SK-N-SH treated with all-trans-retinoic acid at 6 μM for 48 hours (cell line): ENCODE data around the gene OCA2.

Source experiments
- ATAC-seq: fragments of 200-7000 bp; cut with Tn5 transposase; 3 replicates; pipeline ENCODE4 v1.9.1; 2020; ENCODE audit warnings: mild to moderate bottlenecking, moderate library complexity
- ARNTL ChIP-seq: fragments of 450-650 bp; formaldehyde crosslinking; IDR thresholded peaks from 2 replicates; pipeline ENCODE4 v1.5.0; 2020; ENCODE audit warnings: low read depth, mild to moderate bottlenecking, moderate library complexity, borderline replicate concordance
- BACH2 ChIP-seq: fragments of 250-450 bp; sonication (Bioruptor Pico); IDR thresholded peaks from 2 replicates; pipeline ENCODE4 v1.9.0; 2021; ENCODE audit warnings: mild to moderate bottlenecking, borderline replicate concordance
- CREB5 ChIP-seq: fragments of 250-450 bp; sonication (Bioruptor Pico); IDR thresholded peaks from 2 replicates; pipeline ENCODE4 v1.5.1; 2020; ENCODE audit warnings: low read depth, mild to moderate bottlenecking, moderate library complexity
- CSDC2 ChIP-seq: fragments of 250-450 bp; sonication (Bioruptor Pico); IDR thresholded peaks from 2 replicates; pipeline ENCODE4 v1.5.0; 2020; ENCODE audit warnings: mild to moderate bottlenecking, moderate library complexity
- CSRNP3 ChIP-seq: fragments of 250-450 bp; sonication (Bioruptor Pico); IDR thresholded peaks from 2 replicates; pipeline ENCODE4 v1.5.1; 2021; ENCODE audit warnings: mild to moderate bottlenecking, moderate library complexity
- ESRRG ChIP-seq: fragments of 250-450 bp; sonication (Bioruptor Pico); IDR thresholded peaks from 2 replicates; pipeline ENCODE4 v1.6.1; 2021; ENCODE audit warnings: mild to moderate bottlenecking
- GLIS3 ChIP-seq: fragments of 250-450 bp; sonication (Bioruptor Pico); IDR thresholded peaks from 2 replicates; pipeline ENCODE4 v1.5.0; 2020; ENCODE audit warnings: mild to moderate bottlenecking, moderate library complexity
- ISL1 ChIP-seq: fragments of 250-450 bp; sonication (Bioruptor Pico); IDR thresholded peaks from 2 replicates; pipeline ENCODE4 v2.1.2; 2022; ENCODE audit warnings: mild to moderate bottlenecking, moderate library complexity
- OSR1 ChIP-seq: fragments of 250-450 bp; sonication (Bioruptor Pico); IDR thresholded peaks from 2 replicates; pipeline ENCODE4 v1.8.0; 2022; ENCODE audit warnings: moderate library complexity, mild to moderate bottlenecking, inconsistent platforms
- PATZ1 ChIP-seq: fragments of 250-450 bp; sonication (Bioruptor Pico); IDR thresholded peaks from 2 replicates; pipeline ENCODE4 v1.8.0; 2020; ENCODE audit warnings: mild to moderate bottlenecking, moderate library complexity, borderline replicate concordance
- PPARA ChIP-seq: fragments of 250-450 bp; sonication (Bioruptor Pico); IDR thresholded peaks from 2 replicates; pipeline ENCODE4 v1.5.0; 2020; ENCODE audit warnings: mild to moderate bottlenecking, borderline replicate concordance
- RARB ChIP-seq: fragments of 250-450 bp; sonication (Bioruptor Pico); IDR thresholded peaks from 2 replicates; pipeline ENCODE4 v1.8.0; 2021; ENCODE audit warnings: mild to moderate bottlenecking, moderate library complexity
- SNAI2 ChIP-seq: fragments of 250-450 bp; sonication (Bioruptor Pico); IDR thresholded peaks from 2 replicates; pipeline ENCODE4 v1.5.0; 2020; ENCODE audit warnings: mild to moderate bottlenecking, moderate library complexity
- TCF4 ChIP-seq: fragments of 250-450 bp; sonication (Bioruptor Pico); IDR thresholded peaks from 2 replicates; pipeline ENCODE4 v1.8.0; 2021; ENCODE audit warnings: mild to moderate bottlenecking, moderate library complexity, borderline replicate concordance
- TOX ChIP-seq: fragments of 250-450 bp; sonication (Bioruptor Pico); IDR thresholded peaks from 2 replicates; pipeline ENCODE4 v1.8.0; 2021; ENCODE audit warnings: mild to moderate bottlenecking, moderate library complexity, borderline replicate concordance
- TSHZ2 ChIP-seq: fragments of 250-450 bp; sonication (Bioruptor Pico); IDR thresholded peaks from 2 replicates; pipeline ENCODE4 v1.5.0; 2020; ENCODE audit warnings: mild to moderate bottlenecking, moderate library complexity
- ZC3H10 ChIP-seq: fragments of 250-450 bp; sonication (Bioruptor Pico); IDR thresholded peaks from 2 replicates; pipeline ENCODE4 v1.5.1; 2021; ENCODE audit warnings: mild to moderate bottlenecking, moderate library complexity
- ZFP3 ChIP-seq: fragments of 250-450 bp; sonication (Bioruptor Pico); IDR thresholded peaks from 2 replicates; pipeline ENCODE4 v1.5.0; 2020; ENCODE audit warnings: mild to moderate bottlenecking, moderate library complexity
- ZFP30 ChIP-seq: fragments of 450-650 bp; formaldehyde crosslinking; IDR thresholded peaks from 2 replicates; pipeline ENCODE4 v1.5.0; 2022; ENCODE audit warnings: mild to moderate bottlenecking, moderate library complexity
- ZNF565 ChIP-seq: fragments of 450-650 bp; formaldehyde crosslinking; conservative IDR thresholded peaks from 2 replicates; pipeline ENCODE4 v1.5.0; 2020; ENCODE audit warnings: low read depth, mild to moderate bottlenecking, moderate library complexity
- ZNF70 ChIP-seq: fragments of 450-650 bp; formaldehyde crosslinking; IDR thresholded peaks from 2 replicates; pipeline ENCODE4 v1.5.0; 2020; ENCODE audit warnings: mild to moderate bottlenecking, moderate library complexity
- ZNF8 ChIP-seq: fragments of 450-650 bp; formaldehyde crosslinking; IDR thresholded peaks from 2 replicates; pipeline ENCODE4 v1.5.0; 2020; ENCODE audit warnings: mild to moderate bottlenecking, moderate library complexity

OCA2 gene

GRCh38 chr15:27951191-27951890, 147.8 kb downstream of the OCA2 start:
- no peak for ATAC-seq

GRCh38 chr15:27949089-27949488, 150.0 kb downstream of the OCA2 start:
- ATAC-seq: no peak
- TF ChIP-seq ZNF8 (CRISPR knock-in tag): no peak
- TF ChIP-seq PPARA: no peak
- no peak for TF ChIP-seq CSDC2 (CRISPR knock-in tag)
- TF ChIP-seq TCF4 (CRISPR knock-in tag): no peak
- TF ChIP-seq GLIS3 (CRISPR knock-in tag): no peak
- TF ChIP-seq TSHZ2 (CRISPR knock-in tag): no peak
- TF ChIP-seq OSR1 (CRISPR knock-in tag): no peak
- no peak for TF ChIP-seq PATZ1 (CRISPR knock-in tag)
- TF ChIP-seq SNAI2 (CRISPR knock-in tag): no peak
- TF ChIP-seq ZNF70: no peak
- TF ChIP-seq ESRRG (CRISPR knock-in tag): no peak
- no peak for TF ChIP-seq CREB5 (CRISPR knock-in tag)
- no peak for TF ChIP-seq ZFP30
- no peak for TF ChIP-seq RARB (CRISPR knock-in tag)
- no peak for TF ChIP-seq ZFP3 (CRISPR knock-in tag)
- no peak for TF ChIP-seq TOX (CRISPR knock-in tag)
- no peak for TF ChIP-seq ZNF565 (CRISPR knock-in tag)
- TF ChIP-seq ARNTL (CRISPR knock-in tag): no peak
- TF ChIP-seq ISL1 (CRISPR knock-in tag): no peak
- TF ChIP-seq CSRNP3 (CRISPR knock-in tag): no peak

More at GRCh38 chr15:27951191-27951890, 147.8 kb downstream of the OCA2 start:
- TF ChIP-seq ZFP3 (CRISPR knock-in tag): no peak
- no peak for TF ChIP-seq OSR1 (CRISPR knock-in tag)
- TF ChIP-seq TCF4 (CRISPR knock-in tag): no peak

- ATAC-seq: no peak
- TF ChIP-seq ZFP30: no peak
- no peak for TF ChIP-seq RARB (CRISPR knock-in tag)
- no peak for TF ChIP-seq ARNTL (CRISPR knock-in tag)
These were observed 159.9 kb downstream of the OCA2 start for GRCh38 chr15:27939246-27939645.

GRCh38 chr15:27937851-27938250, 161.3 kb downstream of the OCA2 start:
- ATAC-seq: no peak
- no peak for TF ChIP-seq ZNF8 (CRISPR knock-in tag)
- no peak for TF ChIP-seq TOX (CRISPR knock-in tag)
- no peak for TF ChIP-seq CREB5 (CRISPR knock-in tag)
- no peak for TF ChIP-seq BACH2 (CRISPR knock-in tag)
- TF ChIP-seq ARNTL (CRISPR knock-in tag): no peak
- TF ChIP-seq ZNF70: no peak
- no peak for TF ChIP-seq CSRNP3 (CRISPR knock-in tag)
- TF ChIP-seq TSHZ2 (CRISPR knock-in tag): no peak
- TF ChIP-seq ZC3H10 (CRISPR knock-in tag): no peak
